Right atrium auricular region (tissue), 2 donors: Measurements from ENCODE around the gene NXPH1. TPM values are rescaled to one million over a fixed set of nuclear protein-coding genes. Genes with fewer than 3 reads are reported as not detected.

Experiments
- DNase-seq: peaks from one replicate; pipeline ENCODE4 v3.0.0-alpha.2; 2019; ENCODE audit warnings: low spot score
- H3K27ac ChIP-seq, 2 donors: fragments of 200-600 bp; sonication (generic); 1 replicate in 1 of 2; 2 replicates in 1 of 2; pipeline ENCODE4 v1.5.1; 2016 to 2019
- H3K27me3 ChIP-seq, 2 donors: fragments of 200-600 bp; sonication (generic); one replicate each; pipeline versions ENCODE4 v1.5.1 to v1.6.0; 2017 to 2019
- H3K36me3 ChIP-seq: fragments of 200-600 bp; sonication (generic); one replicate; pipeline ENCODE4 v1.5.1; 2016
- H3K4me1 ChIP-seq, 2 donors: fragments of 200-600 bp; sonication (generic); one replicate each; pipeline versions ENCODE4 v1.5.1 to v1.6.0; 2017 to 2019
- H3K4me3 ChIP-seq, 2 donors: fragments of 200-600 bp; sonication (generic); 1 replicate in 1 of 2; 2 replicates in 1 of 2; pipeline ENCODE4 v1.5.1; 2017 to 2019; ENCODE audit warnings: mild to moderate bottlenecking in 1 of 2, moderate library complexity in 1 of 2
- H3K9me3 ChIP-seq, 2 donors: fragments of 200-600 bp; sonication (generic); one replicate each; pipeline ENCODE4 v1.5.1; 2019
- total RNA-seq, 2 donors: library from RNA; depleted of rRNA; stranded (reverse); fragments of >200 nt; gene quantifications; one replicate each; pipeline ENCODE4 v1.1.0, GENCODE V29; 2016
- TF ChIP-seq, protein P1 (sequence below), 2 donors: fragments of 200-600 bp; sonication (generic); IDR thresholded peaks; one replicate each; pipeline ENCODE4 v1.5.1; 2019; ENCODE audit warnings: antibody characterized with exemption in 2 of 2

The NXPH1 gene
- total RNA-seq, 2 donors from 2014 or later = not detected

DNA sequence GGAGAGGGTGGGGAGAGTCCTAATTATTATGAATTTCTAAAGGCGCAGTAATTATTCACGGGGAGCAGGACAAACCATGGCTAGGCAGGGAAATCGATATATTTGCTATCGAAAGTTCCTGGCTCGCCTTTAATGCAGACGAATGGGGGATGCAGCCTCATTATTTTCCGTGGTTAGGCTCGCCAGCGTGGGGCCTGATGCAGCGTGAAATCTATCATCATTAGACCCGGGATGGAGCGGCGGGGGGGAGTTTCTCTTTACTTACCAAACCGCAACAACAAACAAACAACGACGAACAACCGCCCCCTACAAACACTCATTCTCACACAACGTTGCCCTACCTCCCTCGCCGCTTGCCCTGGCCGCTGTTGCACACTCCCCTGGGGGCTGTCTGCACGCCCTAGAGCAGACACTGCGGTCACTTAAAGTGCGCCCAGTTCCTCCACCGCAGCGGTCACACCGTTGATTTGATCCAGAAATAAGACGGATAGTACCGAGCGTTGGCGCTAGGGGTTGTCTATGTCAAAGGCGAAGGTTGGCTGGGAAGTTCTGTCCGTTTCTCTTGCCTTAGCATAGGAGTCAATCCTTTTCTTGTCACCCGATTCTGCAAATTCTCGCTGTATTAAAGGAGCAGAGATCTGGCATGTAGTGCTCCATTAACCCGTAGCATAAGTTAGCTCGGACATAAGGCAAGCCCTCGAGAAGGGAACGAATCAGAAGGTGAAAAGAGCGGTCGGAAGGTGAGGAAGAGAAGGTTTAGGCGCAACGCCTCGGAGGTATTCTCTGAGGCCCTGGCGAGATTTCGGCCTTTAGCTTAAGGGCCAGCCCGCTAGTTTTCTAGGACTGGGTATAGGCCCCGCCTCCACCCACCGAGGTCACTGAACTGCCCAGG is 10.4 kb downstream of the NXPH1 start:
- TF ChIP-seq, protein P1, sequence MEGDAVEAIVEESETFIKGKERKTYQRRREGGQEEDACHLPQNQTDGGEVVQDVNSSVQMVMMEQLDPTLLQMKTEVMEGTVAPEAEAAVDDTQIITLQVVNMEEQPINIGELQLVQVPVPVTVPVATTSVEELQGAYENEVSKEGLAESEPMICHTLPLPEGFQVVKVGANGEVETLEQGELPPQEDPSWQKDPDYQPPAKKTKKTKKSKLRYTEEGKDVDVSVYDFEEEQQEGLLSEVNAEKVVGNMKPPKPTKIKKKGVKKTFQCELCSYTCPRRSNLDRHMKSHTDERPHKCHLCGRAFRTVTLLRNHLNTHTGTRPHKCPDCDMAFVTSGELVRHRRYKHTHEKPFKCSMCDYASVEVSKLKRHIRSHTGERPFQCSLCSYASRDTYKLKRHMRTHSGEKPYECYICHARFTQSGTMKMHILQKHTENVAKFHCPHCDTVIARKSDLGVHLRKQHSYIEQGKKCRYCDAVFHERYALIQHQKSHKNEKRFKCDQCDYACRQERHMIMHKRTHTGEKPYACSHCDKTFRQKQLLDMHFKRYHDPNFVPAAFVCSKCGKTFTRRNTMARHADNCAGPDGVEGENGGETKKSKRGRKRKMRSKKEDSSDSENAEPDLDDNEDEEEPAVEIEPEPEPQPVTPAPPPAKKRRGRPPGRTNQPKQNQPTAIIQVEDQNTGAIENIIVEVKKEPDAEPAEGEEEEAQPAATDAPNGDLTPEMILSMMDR (IDR thresholded peaks at IDR 0.05) = no peak
- DNase-seq = no peak
- Histone ChIP-seq H3K4me3 (no peak overlapping the region), H3K36me3 (no peaks in the 10 kb centered on the region), H3K27me3 (peaks cover 22 to 38% of the 10 kb centered on the region in 2 donors), H3K27ac (no peak overlapping the region), H3K4me1 (peaks cover 0 to 17% of the 10 kb centered on the region in 2 donors), H3K9me3 (no peaks in the 10 kb centered on the region)

DNA sequence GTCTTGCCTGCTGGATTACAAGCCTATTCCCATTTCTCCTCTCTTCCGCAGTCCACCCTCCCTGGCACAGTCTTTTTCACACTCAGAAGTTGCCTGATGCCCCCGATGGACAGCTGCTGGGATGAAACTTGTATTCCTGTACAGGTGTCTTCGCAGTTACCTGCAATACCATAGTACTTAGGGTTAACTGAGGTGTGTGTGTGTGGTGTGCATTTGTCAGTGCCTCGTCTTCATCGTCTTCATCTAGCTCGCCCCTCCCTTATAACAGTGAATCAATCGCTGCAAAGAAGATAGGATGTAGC is 11.0 kb downstream of the NXPH1 start:
- no peak for DNase-seq
- Histone ChIP-seq H3K4me1 (peaks cover 0 to 17% of the 10 kb centered on the region in 2 donors), H3K27me3 (peaks cover 22 to 38% of the 10 kb centered on the region in 2 donors), H3K9me3 (no peaks in the 10 kb centered on the region), H3K4me3 (no peak overlapping the region), H3K36me3 (no peaks in the 10 kb centered on the region), H3K27ac (no peak overlapping the region)
- TF ChIP-seq, protein P1 (IDR thresholded peaks at IDR 0.05) = no peak

DNA sequence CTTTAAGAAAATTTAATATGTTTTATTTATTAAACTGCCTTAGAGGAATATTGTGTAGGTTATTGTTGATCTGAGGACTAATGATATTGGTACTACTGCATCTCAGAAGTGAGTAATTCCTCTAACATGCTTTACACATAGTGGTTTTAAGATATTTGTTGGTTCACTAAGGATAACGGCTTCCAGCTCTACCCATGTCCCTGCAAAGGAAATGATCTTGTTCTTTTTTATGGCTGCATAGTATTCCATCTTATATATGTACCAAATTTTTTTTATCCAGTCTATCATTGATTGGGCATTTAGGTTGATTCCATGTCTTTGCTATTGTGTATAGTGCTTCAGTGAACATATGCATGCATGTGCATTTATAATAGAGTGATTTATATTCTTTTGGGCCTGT is 20.1 kb downstream of the NXPH1 start:
- Histone ChIP-seq H3K4me1 (no peaks in the 10 kb centered on the region), H3K27me3 (no peaks in the 10 kb centered on the region), H3K9me3 (no peaks in the 10 kb centered on the region), H3K36me3 (no peaks in the 10 kb centered on the region), H3K4me3 (no peak overlapping the region), H3K27ac (no peak overlapping the region)
- DNase-seq = no peak
- TF ChIP-seq, protein P1 (IDR thresholded peaks at IDR 0.05) = no peak

DNA sequence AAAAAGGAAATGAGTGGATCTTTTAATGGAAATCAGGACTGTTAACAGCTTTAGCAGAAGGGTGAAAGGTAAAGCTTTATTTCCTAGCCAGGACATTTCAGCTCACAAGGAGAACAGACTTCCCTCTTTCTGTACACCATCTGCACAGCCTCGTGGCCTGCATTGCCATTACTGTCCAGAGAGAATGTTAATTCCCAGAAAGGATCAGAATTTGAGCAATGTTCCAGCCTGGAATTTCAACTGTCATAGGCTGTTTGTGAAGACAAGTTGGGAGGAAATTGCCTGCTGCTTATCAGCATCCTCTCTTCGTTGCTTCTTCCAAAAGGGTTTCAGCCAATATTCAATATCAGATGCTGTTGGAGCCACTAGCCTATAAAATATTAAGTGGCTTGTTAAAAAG is 22.0 kb downstream of the NXPH1 start:
- H3K27ac ChIP-seq = no peak overlapping the region
- H3K36me3 ChIP-seq = no peaks in the 10 kb centered on the region
- no peaks in the 10 kb centered on the region for H3K4me1 ChIP-seq
- no peaks in the 10 kb centered on the region for H3K9me3 ChIP-seq
- no peak for DNase-seq
- TF ChIP-seq, protein P1 (IDR thresholded peaks at IDR 0.05) = no peak
- no peak overlapping the region for H3K4me3 ChIP-seq
- H3K27me3 ChIP-seq = no peaks in the 10 kb centered on the region

DNA sequence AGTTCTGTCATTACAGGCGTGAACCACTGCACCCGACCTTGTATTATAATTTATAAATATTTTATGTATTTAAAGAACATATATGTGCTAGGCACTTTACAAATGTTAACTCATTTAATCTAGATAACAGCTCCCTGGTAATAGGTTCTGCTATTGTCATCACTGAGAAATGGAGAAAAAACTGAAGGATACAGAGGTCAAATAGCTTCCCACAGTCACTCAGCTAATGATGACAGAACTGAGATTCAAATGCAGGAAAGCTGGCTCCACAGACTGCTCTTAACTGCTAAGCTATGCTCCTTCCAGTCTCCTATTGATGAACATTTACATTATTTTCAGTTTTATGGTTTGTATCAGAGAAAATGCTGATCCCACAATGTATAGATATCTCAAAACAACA is 28.9 kb downstream of the NXPH1 start:
- no peak overlapping the region for H3K27ac ChIP-seq
- no peaks in the 10 kb centered on the region for H3K4me1 ChIP-seq
- no peaks in the 10 kb centered on the region for H3K27me3 ChIP-seq
- H3K36me3 ChIP-seq = no peaks in the 10 kb centered on the region
- DNase-seq = no peak
- no peaks in the 10 kb centered on the region for H3K9me3 ChIP-seq
- TF ChIP-seq, protein P1 (IDR thresholded peaks at IDR 0.05) = no peak
- no peak overlapping the region for H3K4me3 ChIP-seq

DNA sequence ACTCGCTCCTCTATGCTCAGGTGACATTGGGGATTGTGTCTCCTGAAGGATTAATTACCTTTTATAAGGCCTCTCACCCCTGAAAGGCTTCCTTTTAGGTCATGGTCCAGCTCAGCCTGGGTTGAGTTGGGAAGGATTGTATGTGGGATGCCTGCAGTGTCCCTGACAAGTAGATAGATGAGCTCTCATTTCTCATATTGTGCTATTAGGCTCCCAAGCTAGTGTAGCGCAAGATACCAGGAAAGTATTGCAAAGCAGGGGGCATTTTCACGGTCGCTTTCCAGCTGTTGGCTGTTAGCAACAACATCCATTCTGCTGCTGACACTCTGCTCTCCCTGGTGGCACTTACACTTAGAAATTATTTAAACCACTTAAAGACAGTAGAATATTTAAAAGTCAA is 31.9 kb downstream of the NXPH1 start:
- TF ChIP-seq, protein P1 (IDR thresholded peaks at IDR 0.05) = no peak
- no peaks in the 10 kb centered on the region for H3K4me1 ChIP-seq
- no peak for DNase-seq
- H3K27ac ChIP-seq = no peak overlapping the region
- H3K27me3 ChIP-seq = no peaks in the 10 kb centered on the region
- no peak overlapping the region for H3K4me3 ChIP-seq
- no peaks in the 10 kb centered on the region for H3K36me3 ChIP-seq
- no peaks in the 10 kb centered on the region for H3K9me3 ChIP-seq
